ENCODE results near the gene TBC1D5.

GRCh38 chr3:17551333-17551732, 191.1 kb downstream of the TBC1D5 start:
- TF ChIP-seq CTCF (IDR thresholded peaks at IDR 0.05; ENCODE audit: low read depth, low read length) (no peak), POLR2A (IDR thresholded peaks at IDR 0.05; ENCODE audit: extremely low read depth, insufficient read length) (no peak)

Measured in NB4 (cell line).